ENCODE measurements around the gene GRB10.

The GRB10 gene

GRCh38 chr7:50751146-50751545 lies 31.6 kb downstream of the GRB10 start:
- no peak overlapping the region for H3K18ac ChIP-seq (ENCODE audit: low read length)
- H4K91ac ChIP-seq (ENCODE audit: low read depth, low read length, poor library complexity), result no peak overlapping the region
- no peak overlapping the region for H4K8ac ChIP-seq (ENCODE audit: low read depth, low read length)
- no peak for DNase-seq (ENCODE audit: low spot score)
- no peaks in the 10 kb centered on the region for H3K9me3 ChIP-seq (replicated peaks in 1 of 2; ENCODE audit: control insufficient read depth in 2 of 2, insufficient read depth in 1 of 2, low read depth in 1 of 2, low read length in 2 of 2)
- H2AK5ac ChIP-seq (ENCODE audit: low read depth, low read length), result no peak overlapping the region
- no peak overlapping the region for H3K4me2 ChIP-seq (ENCODE audit: insufficient read depth, low read length, poor library complexity, severe bottlenecking)
- H3K79me1 ChIP-seq (ENCODE audit: low read depth, low read length), result peaks cover 24% of the 10 kb centered on the region
- no peak overlapping the region for H2AFZ ChIP-seq (ENCODE audit: low read length)
- H3K4ac ChIP-seq (ENCODE audit: low read length), result no peak overlapping the region
- H2BK120ac ChIP-seq (ENCODE audit: low read depth, low read length), result no peak overlapping the region
- no peak overlapping the region for H3K23ac ChIP-seq (ENCODE audit: low read depth, low read length, poor library complexity)
- peaks cover 0 to 17% of the 10 kb centered on the region in 2 donors for H3K4me1 ChIP-seq (ENCODE audit: control insufficient read depth in 2 of 2, insufficient read depth in 1 of 2, low read depth in 1 of 2, low read length in 2 of 2)
- H2BK15ac ChIP-seq (ENCODE audit: low read length), result no peak overlapping the region
- H3K9ac ChIP-seq (ENCODE audit: low read depth, low read length, poor library complexity), result no peak overlapping the region
- peaks cover 4 to 85% of the 10 kb centered on the region in 2 donors for H3K36me3 ChIP-seq (replicated peaks in 1 of 2; ENCODE audit: control insufficient read depth in 2 of 2, insufficient read depth in 2 of 2, low read length in 2 of 2)
- H3K4me3 ChIP-seq (ENCODE audit: low read length in 2 of 2), result no peak overlapping the region
- H3K27ac ChIP-seq (replicated peaks; ENCODE audit: low read length), result no peak overlapping the region
- no peaks in the 10 kb centered on the region for H3K27me3 ChIP-seq (ENCODE audit: control insufficient read depth in 3 of 3, insufficient read depth in 3 of 3, low read depth in 1 of 3, low read length in 3 of 3)
- no peak overlapping the region for H3K14ac ChIP-seq (ENCODE audit: low read length)
- no peak overlapping the region for H2BK5ac ChIP-seq (ENCODE audit: low read length)
- H2BK12ac ChIP-seq (ENCODE audit: low read length), result no peak overlapping the region
- no CpG with 5 or more reads among the region's 1 CpG for WGBS, 2 donors (ENCODE audit: extremely low coverage in 2 of 2, insufficient read length in 2 of 2, insufficient replicate concordance in 1 of 2)

GRCh38 chr7:50749896-50750295 lies 32.8 kb downstream of the GRB10 start:
- no peak overlapping the region for H2BK120ac ChIP-seq (ENCODE audit: low read depth, low read length)
- no CpG with 5 or more reads among the region's 3 CpGs for WGBS, 2 donors (ENCODE audit: extremely low coverage in 2 of 2, insufficient read length in 2 of 2, insufficient replicate concordance in 1 of 2)
- H3K14ac ChIP-seq (ENCODE audit: low read length), result no peak overlapping the region
- no peak overlapping the region for H2AFZ ChIP-seq (ENCODE audit: low read length)
- H3K9ac ChIP-seq (ENCODE audit: low read depth, low read length, poor library complexity), result no peak overlapping the region
- no peak overlapping the region for H3K27ac ChIP-seq (replicated peaks; ENCODE audit: low read length)
- H2AK5ac ChIP-seq (ENCODE audit: low read depth, low read length), result no peak overlapping the region
- no peaks in the 10 kb centered on the region for H3K9me3 ChIP-seq (replicated peaks in 1 of 2; ENCODE audit: control insufficient read depth in 2 of 2, insufficient read depth in 1 of 2, low read depth in 1 of 2, low read length in 2 of 2)
- no peak overlapping the region for H3K23ac ChIP-seq (ENCODE audit: low read depth, low read length, poor library complexity)
- no peak overlapping the region for H2BK15ac ChIP-seq (ENCODE audit: low read length)
- no peak overlapping the region for H2BK5ac ChIP-seq (ENCODE audit: low read length)
- H3K4me2 ChIP-seq (ENCODE audit: insufficient read depth, low read length, poor library complexity, severe bottlenecking), result no peak overlapping the region
- no peak overlapping the region for H2BK12ac ChIP-seq (ENCODE audit: low read length)
- no peak overlapping the region for H4K91ac ChIP-seq (ENCODE audit: low read depth, low read length, poor library complexity)
- H3K36me3 ChIP-seq (replicated peaks in 1 of 2; ENCODE audit: control insufficient read depth in 2 of 2, insufficient read depth in 2 of 2, low read length in 2 of 2), result peaks cover 4 to 83% of the 10 kb centered on the region in 2 donors
- no peak overlapping the region for H4K8ac ChIP-seq (ENCODE audit: low read depth, low read length)
- H3K4me3 ChIP-seq (ENCODE audit: low read length in 2 of 2), result no peak overlapping the region
- H3K4ac ChIP-seq (ENCODE audit: low read length), result no peak overlapping the region
- H3K79me1 ChIP-seq (ENCODE audit: low read depth, low read length), result peaks cover 18% of the 10 kb centered on the region
- H3K18ac ChIP-seq (ENCODE audit: low read length), result no peak overlapping the region
- no peak for DNase-seq (ENCODE audit: low spot score)
- H3K4me1 ChIP-seq (ENCODE audit: control insufficient read depth in 2 of 2, insufficient read depth in 1 of 2, low read depth in 1 of 2, low read length in 2 of 2), result peaks cover 0 to 12% of the 10 kb centered on the region in 2 donors
- no peaks in the 10 kb centered on the region for H3K27me3 ChIP-seq (ENCODE audit: control insufficient read depth in 3 of 3, insufficient read depth in 3 of 3, low read depth in 1 of 3, low read length in 3 of 3)

GRCh38 chr7:50748472-50748871 lies 34.2 kb downstream of the GRB10 start:
- Histone ChIP-seq H3K23ac (ENCODE audit: low read depth, low read length, poor library complexity) (no peak overlapping the region), H2BK5ac (ENCODE audit: low read length) (no peak overlapping the region), H4K91ac (ENCODE audit: low read depth, low read length, poor library complexity) (no peak overlapping the region), H3K79me1 (ENCODE audit: low read depth, low read length) (peaks cover 13% of the 10 kb centered on the region), H3K4ac (ENCODE audit: low read length) (no peak overlapping the region), H2BK120ac (ENCODE audit: low read depth, low read length) (no peak overlapping the region), H3K36me3 (replicated peaks in 1 of 2; ENCODE audit: control insufficient read depth in 2 of 2, insufficient read depth in 2 of 2, low read length in 2 of 2) (peaks cover 2 to 82% of the 10 kb centered on the region in 2 donors), H3K4me2 (ENCODE audit: insufficient read depth, low read length, poor library complexity, severe bottlenecking) (no peak overlapping the region), H4K8ac (ENCODE audit: low read depth, low read length) (no peak overlapping the region), H2AK5ac (ENCODE audit: low read depth, low read length) (no peak overlapping the region), H2BK12ac (ENCODE audit: low read length) (no peak overlapping the region), H2BK15ac (ENCODE audit: low read length) (no peak overlapping the region), H2AFZ (ENCODE audit: low read length) (no peak overlapping the region), H3K4me3 (ENCODE audit: low read length in 2 of 2) (no peak overlapping the region), H3K9me3 (replicated peaks in 1 of 2; ENCODE audit: control insufficient read depth in 2 of 2, insufficient read depth in 1 of 2, low read depth in 1 of 2, low read length in 2 of 2) (peaks cover 0 to 3% of the 10 kb centered on the region in 2 donors), H3K4me1 (ENCODE audit: control insufficient read depth in 2 of 2, insufficient read depth in 1 of 2, low read depth in 1 of 2, low read length in 2 of 2) (peaks cover 0 to 9% of the 10 kb centered on the region in 2 donors), H3K9ac (ENCODE audit: low read depth, low read length, poor library complexity) (no peak overlapping the region), H3K27me3 (ENCODE audit: control insufficient read depth in 3 of 3, insufficient read depth in 3 of 3, low read depth in 1 of 3, low read length in 3 of 3) (peaks cover 0 to 2% (median 0%) of the 10 kb centered on the region in 3 experiments), H3K27ac (replicated peaks; ENCODE audit: low read length) (peak overlapping the region; percentile 53), H3K14ac (ENCODE audit: low read length) (no peak overlapping the region), H3K18ac (ENCODE audit: low read length) (no peak overlapping the region)
- no peak for DNase-seq (ENCODE audit: low spot score)
- no CpG with 5 or more reads among the region's 8 CpGs for WGBS, 2 donors (ENCODE audit: extremely low coverage in 2 of 2, insufficient read length in 2 of 2, insufficient replicate concordance in 1 of 2)

- peaks cover 10% of the 10 kb centered on the region for H3K79me1 ChIP-seq (ENCODE audit: low read depth, low read length)
- peaks cover 2 to 67% of the 10 kb centered on the region in 2 donors for H3K36me3 ChIP-seq (replicated peaks in 1 of 2; ENCODE audit: control insufficient read depth in 2 of 2, insufficient read depth in 2 of 2, low read length in 2 of 2)
- H3K23ac ChIP-seq (ENCODE audit: low read depth, low read length, poor library complexity), result no peak overlapping the region
- peaks cover 0 to 9% of the 10 kb centered on the region in 2 donors for H3K4me1 ChIP-seq (ENCODE audit: control insufficient read depth in 2 of 2, insufficient read depth in 1 of 2, low read depth in 1 of 2, low read length in 2 of 2)
- no peak overlapping the region for H2AK5ac ChIP-seq (ENCODE audit: low read depth, low read length)
- DNase-seq (ENCODE audit: low spot score), result no peak
- no peak overlapping the region for H2BK120ac ChIP-seq (ENCODE audit: low read depth, low read length)
- no CpG with 5 or more reads among the region's 2 CpGs for WGBS, 2 donors (ENCODE audit: extremely low coverage in 2 of 2, insufficient read length in 2 of 2, insufficient replicate concordance in 1 of 2)
- peaks cover 0 to 3% of the 10 kb centered on the region in 2 donors for H3K9me3 ChIP-seq (replicated peaks in 1 of 2; ENCODE audit: control insufficient read depth in 2 of 2, insufficient read depth in 1 of 2, low read depth in 1 of 2, low read length in 2 of 2)
- H2AFZ ChIP-seq (ENCODE audit: low read length), result no peak overlapping the region
- peaks cover 0 to 2% (median 0%) of the 10 kb centered on the region in 3 experiments for H3K27me3 ChIP-seq (ENCODE audit: control insufficient read depth in 3 of 3, insufficient read depth in 3 of 3, low read depth in 1 of 3, low read length in 3 of 3)
- no peak overlapping the region for H2BK5ac ChIP-seq (ENCODE audit: low read length)
- H3K27ac ChIP-seq (replicated peaks; ENCODE audit: low read length), result no peak overlapping the region
- no peak overlapping the region for H3K14ac ChIP-seq (ENCODE audit: low read length)
- H3K9ac ChIP-seq (ENCODE audit: low read depth, low read length, poor library complexity), result no peak overlapping the region
- no peak overlapping the region for H3K4me2 ChIP-seq (ENCODE audit: insufficient read depth, low read length, poor library complexity, severe bottlenecking)
- H2BK12ac ChIP-seq (ENCODE audit: low read length), result no peak overlapping the region
- H3K4ac ChIP-seq (ENCODE audit: low read length), result no peak overlapping the region
- H3K4me3 ChIP-seq (ENCODE audit: low read length in 2 of 2), result no peak overlapping the region
- no peak overlapping the region for H3K18ac ChIP-seq (ENCODE audit: low read length)
- no peak overlapping the region for H4K8ac ChIP-seq (ENCODE audit: low read depth, low read length)
- no peak overlapping the region for H2BK15ac ChIP-seq (ENCODE audit: low read length)
- no peak overlapping the region for H4K91ac ChIP-seq (ENCODE audit: low read depth, low read length, poor library complexity)
Measured at GRCh38 chr7:50745835-50746234, 36.9 kb downstream of the GRB10 start.
